Calu3 (cell line): ENCODE results near the gene CHTOP. TPM values are rescaled to one million over a fixed set of nuclear protein-coding genes. Genes with fewer than 3 reads are reported as not detected.

Experiments
- BruUV-seq: library from RNA; stranded (reverse); fragments of 400-500 nt; replicated peaks from 2 replicates; lab custom pipeline; 2021; lab: Mats Ljungman, UMichigan
- CTCF ChIA-PET: fragments of 300-600 bp; sonication (Branson Sonifier 250); formaldehyde crosslinking; loops from one replicate; lab custom pipeline; 2022; ENCODE audit warnings: antibody characterized with exemption; lab: Charles Lee
- DNase-seq: peaks from one replicate; pipeline ENCODE4 v3.0.0; 2022
- H3K27ac Mint-ChIP-seq: one replicate; pipeline ENCODE4 v1.8.0; 2022; ENCODE audit warnings: mixed read lengths; ENCODE audit not compliant: unreplicated experiment
- H3K27me3 Mint-ChIP-seq: one replicate; pipeline ENCODE4 v1.8.0; 2022; ENCODE audit warnings: mixed read lengths; ENCODE audit not compliant: unreplicated experiment
- H3K36me3 Mint-ChIP-seq: one replicate; pipeline ENCODE4 v1.8.0; 2022; ENCODE audit warnings: mild to moderate bottlenecking, moderate library complexity, mixed read lengths; ENCODE audit not compliant: insufficient read depth, unreplicated experiment
- H3K4me1 Mint-ChIP-seq: one replicate; pipeline ENCODE4 v1.8.0; 2022; ENCODE audit warnings: mild to moderate bottlenecking, low read depth, mixed read lengths; ENCODE audit not compliant: unreplicated experiment
- H3K4me3 Mint-ChIP-seq: one replicate; pipeline ENCODE4 v1.8.0; 2022; ENCODE audit warnings: mild to moderate bottlenecking, low read depth, moderate library complexity, mixed read lengths; ENCODE audit not compliant: unreplicated experiment
- H3K9me3 Mint-ChIP-seq: one replicate; pipeline ENCODE4 v1.8.0; 2022; ENCODE audit warnings: low read depth, mixed read lengths; ENCODE audit not compliant: unreplicated experiment
- intact Hi-C: fragments of 100-400 bp; cut with micrococcal nuclease; formaldehyde crosslinking; loops from one replicate; pipeline ENCODE4 v1.10.0; 2022; ENCODE audit not compliant: unreplicated experiment
- total RNA-seq: library from RNA; stranded (reverse); gene quantifications from 2 replicates; pipeline ENCODE4 v1.2.3, GENCODE V29; 2022
- TF ChIP-seq, protein P1 (sequence below): fragments of 200-600 bp; IDR thresholded peaks from one replicate; pipeline ENCODE4 v1.8.0; 2022; ENCODE audit warnings: antibody characterized with exemption; ENCODE audit not compliant: unreplicated experiment

CHTOP gene
- total RNA-seq, 1 experiment from 2014 or later = 100 TPM

DNA sequence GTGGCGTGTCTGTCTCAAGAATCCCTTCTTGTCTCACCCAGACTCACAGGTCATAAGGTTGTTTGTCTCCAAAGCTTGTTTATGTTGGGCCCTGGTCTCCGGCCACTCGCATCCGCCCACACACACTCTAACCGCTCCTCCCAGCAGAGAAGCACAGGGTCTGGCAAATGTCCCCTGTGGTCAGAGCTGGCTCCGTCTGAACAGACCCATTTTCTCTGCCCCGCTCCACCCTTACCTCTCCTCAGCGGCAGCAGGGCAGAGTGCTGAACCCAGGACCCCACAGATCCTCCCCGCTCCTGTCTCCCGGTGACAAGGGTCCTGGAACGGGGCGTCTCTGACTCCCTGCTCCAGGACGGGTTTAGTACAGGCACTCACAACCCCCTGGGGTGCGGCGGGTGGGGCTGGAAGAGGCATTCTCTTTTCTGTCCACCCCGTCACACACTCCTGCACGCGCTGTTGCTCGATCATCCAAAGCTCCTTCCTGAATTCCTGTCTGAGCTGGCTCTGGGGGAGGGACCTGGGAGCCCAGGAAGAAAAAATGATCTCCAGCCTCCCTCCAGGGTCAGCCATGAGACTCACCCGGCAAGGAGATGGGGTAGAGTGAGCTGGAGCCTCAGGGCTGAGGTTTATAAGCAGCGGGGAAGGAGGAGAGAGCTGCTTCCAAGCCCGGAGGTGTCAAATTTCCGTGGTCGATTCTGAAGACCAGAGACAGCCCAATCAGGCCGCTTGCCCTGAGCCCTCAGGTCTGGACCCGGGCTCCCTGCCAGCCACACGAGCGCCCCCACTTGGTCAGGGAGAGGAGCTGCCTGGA lies 6.8 kb upstream of the CHTOP start, which contains the start of gene S100A13:
Gene S100A13, minus strand, starts transcription at position 602 of the 811 bp plus-strand sequence. CDS start 1,033 bp downstream, outside the sequence.
- intact Hi-C loops = loop anchor here (1.0 kb wide), 1 partner anchor 55 kb away; no protein-coding TSS in a partner anchor
- TSS peak; percentile 38 for BruUV-seq
- no peaks in the 10 kb centered on the region for H3K9me3 Mint-ChIP-seq

DNA sequence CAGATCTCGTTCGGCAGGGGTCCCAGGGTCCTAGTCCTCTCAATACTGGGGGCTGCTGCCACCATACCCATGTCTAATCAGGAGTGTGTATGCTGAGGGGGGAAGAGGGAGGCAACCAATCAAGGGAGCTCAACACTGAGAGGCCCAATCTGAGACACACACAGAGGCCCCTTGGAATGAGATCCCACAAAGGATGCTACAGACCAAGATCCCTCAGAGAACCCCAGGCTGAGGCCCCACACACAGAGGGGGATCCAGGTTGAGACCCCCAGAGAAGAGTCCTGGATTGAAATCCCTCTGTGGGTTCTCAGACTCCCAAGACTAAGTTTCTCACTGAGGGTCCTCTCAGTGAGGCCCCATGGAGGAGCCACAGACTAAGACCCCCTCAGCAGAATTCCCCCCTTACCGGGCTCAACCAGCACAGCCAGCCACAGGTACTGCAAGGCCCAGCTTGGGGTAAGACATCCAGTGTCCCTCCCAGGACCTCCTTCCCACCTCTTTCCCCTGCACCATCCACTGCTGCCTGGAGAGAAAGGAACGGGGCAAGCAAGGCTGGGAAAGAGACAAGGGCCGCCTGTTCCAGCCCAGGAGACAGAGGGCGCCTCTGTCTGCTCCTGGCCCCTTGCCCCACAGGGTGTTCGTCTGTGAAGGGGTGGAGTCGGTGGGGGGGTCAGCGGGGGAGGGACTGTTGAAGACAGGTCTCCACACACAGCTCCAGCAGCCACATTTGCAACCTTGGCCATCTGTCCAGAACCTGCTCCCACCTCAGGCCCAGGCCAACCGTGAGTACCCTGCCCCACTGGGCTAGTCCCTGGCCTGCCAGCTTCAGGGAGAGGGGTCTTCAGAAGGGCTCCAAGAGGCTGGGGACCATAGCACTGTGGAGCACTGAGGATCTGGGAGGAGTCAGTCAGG lies 5.9 kb upstream of the CHTOP start, which contains the start of gene S100A1:
Gene S100A1, plus strand, starts transcription at position 720 of the 912 bp plus-strand sequence. CDS start 2,088 bp downstream, outside the sequence.
- TF ChIP-seq, protein P1, sequence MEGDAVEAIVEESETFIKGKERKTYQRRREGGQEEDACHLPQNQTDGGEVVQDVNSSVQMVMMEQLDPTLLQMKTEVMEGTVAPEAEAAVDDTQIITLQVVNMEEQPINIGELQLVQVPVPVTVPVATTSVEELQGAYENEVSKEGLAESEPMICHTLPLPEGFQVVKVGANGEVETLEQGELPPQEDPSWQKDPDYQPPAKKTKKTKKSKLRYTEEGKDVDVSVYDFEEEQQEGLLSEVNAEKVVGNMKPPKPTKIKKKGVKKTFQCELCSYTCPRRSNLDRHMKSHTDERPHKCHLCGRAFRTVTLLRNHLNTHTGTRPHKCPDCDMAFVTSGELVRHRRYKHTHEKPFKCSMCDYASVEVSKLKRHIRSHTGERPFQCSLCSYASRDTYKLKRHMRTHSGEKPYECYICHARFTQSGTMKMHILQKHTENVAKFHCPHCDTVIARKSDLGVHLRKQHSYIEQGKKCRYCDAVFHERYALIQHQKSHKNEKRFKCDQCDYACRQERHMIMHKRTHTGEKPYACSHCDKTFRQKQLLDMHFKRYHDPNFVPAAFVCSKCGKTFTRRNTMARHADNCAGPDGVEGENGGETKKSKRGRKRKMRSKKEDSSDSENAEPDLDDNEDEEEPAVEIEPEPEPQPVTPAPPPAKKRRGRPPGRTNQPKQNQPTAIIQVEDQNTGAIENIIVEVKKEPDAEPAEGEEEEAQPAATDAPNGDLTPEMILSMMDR = no peak
- BruUV-seq = no TSS peak
- no peaks in the 10 kb centered on the region for H3K27me3 Mint-ChIP-seq
- H3K9me3 Mint-ChIP-seq = no peaks in the 10 kb centered on the region
- intact Hi-C loops = loop anchor here (1.0 kb wide), 1 partner anchor 56 kb away; no protein-coding TSS in a partner anchor
- CTCF ChIA-PET = interaction anchor here (0.6 to 3.3 kb wide), 22 partner anchors 13 to 205 kb away, joined by 3 to 99 read pairs (median 5); partner anchors contain the start of genes S100A14, S100A16 and SLC27A3
- peak within 1 kb of the TSS; percentile 81 for H3K27ac Mint-ChIP-seq
- H3K4me3 Mint-ChIP-seq = peak within 1 kb of the TSS; percentile 82
- H3K36me3 Mint-ChIP-seq = peaks cover 54% of the 10 kb centered on the region
- peaks cover 47% of the 10 kb centered on the region for H3K4me1 Mint-ChIP-seq
- DNase-seq = no peak

More for the DNA sequence above, 6.8 kb upstream of the CHTOP start, which contains the start of gene S100A13:
- CTCF ChIA-PET = interaction anchor here (0.6 to 3.3 kb wide), 23 partner anchors 12 to 148 kb away, joined by 3 to 99 read pairs (median 5); partner anchors contain the start of genes S100A14, S100A16 and SLC27A3
- peak within 1 kb of the TSS; percentile 82 for H3K4me3 Mint-ChIP-seq
- H3K4me1 Mint-ChIP-seq = peaks cover 39% of the 10 kb centered on the region
- H3K27ac Mint-ChIP-seq = peak within 1 kb of the TSS; percentile 81
- DNase-seq = peak; percentile 93
- H3K27me3 Mint-ChIP-seq = no peaks in the 10 kb centered on the region
- TF ChIP-seq, protein P1 = peak; percentile 90
- peaks cover 51% of the 10 kb centered on the region for H3K36me3 Mint-ChIP-seq

DNA sequence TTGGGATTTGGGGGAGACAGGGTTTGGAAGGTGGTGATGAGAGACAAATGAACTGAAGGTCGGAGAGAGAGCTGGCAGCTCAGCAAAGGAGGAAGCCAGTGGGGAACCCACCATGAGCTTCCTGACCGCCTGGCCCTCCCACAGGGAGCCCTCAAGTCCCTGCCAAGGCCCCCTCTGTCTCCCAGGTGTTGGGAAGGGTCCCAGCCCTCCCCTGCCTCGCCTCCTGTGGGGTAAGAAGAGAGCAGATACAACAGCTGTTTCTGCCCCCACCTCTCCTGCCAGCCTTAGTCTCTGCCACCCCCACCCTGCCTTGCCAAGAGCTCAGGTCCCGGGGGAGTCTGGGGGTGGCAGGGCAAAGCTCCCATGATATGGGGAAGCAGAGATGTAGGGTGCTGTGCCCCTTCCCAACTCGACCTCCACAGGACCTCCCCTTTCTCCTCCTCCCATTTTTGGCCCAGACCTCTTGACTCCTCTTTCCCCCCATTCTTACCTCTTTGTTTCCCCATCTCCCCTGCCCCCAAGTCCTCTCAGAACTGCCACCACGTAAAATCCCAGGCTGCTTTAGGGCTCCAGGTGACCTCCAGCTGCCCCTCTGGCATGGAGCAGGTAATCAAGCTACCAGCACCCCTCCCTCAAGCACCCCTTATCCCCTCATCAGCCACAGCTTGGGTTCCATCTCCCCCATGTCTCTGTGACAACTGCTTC lies 5.1 kb upstream of the CHTOP start:
- CTCF ChIA-PET = interaction anchor here (1.8 to 3.3 kb wide), 2 partner anchors 14 to 15 kb away, joined by 8 to 99 read pairs; partner anchors contain the start of genes S100A14 and S100A16
- peaks cover 49% of the 10 kb centered on the region for H3K4me1 Mint-ChIP-seq
- peaks cover 55% of the 10 kb centered on the region for H3K36me3 Mint-ChIP-seq
- TF ChIP-seq, protein P1 = no peak
- BruUV-seq = no TSS peak
- intact Hi-C loops = no loop called here
- H3K27ac Mint-ChIP-seq = no peak overlapping the region
- H3K9me3 Mint-ChIP-seq = no peaks in the 10 kb centered on the region
- DNase-seq = no peak
- no peak overlapping the region for H3K4me3 Mint-ChIP-seq
- H3K27me3 Mint-ChIP-seq = no peaks in the 10 kb centered on the region
